VCaP (cell line): Measurements from ENCODE around the gene RSPH4A.
A peak's percentile ranks its signal among the peaks of the same experiment; 100 is the strongest.

Experiments
- H3K27ac ChIP-seq: fragments of 450-650 bp; 2 replicates; pipeline ENCODE4 v1.5.1; 2017
- TF ChIP-seq, protein P1 (sequence below): fragments of 450-650 bp; conservative IDR thresholded peaks from 2 replicates; pipeline ENCODE4 v1.5.1; 2017; ENCODE audit warnings: mild to moderate bottlenecking, moderate library complexity

Gene RSPH4A

DNA sequence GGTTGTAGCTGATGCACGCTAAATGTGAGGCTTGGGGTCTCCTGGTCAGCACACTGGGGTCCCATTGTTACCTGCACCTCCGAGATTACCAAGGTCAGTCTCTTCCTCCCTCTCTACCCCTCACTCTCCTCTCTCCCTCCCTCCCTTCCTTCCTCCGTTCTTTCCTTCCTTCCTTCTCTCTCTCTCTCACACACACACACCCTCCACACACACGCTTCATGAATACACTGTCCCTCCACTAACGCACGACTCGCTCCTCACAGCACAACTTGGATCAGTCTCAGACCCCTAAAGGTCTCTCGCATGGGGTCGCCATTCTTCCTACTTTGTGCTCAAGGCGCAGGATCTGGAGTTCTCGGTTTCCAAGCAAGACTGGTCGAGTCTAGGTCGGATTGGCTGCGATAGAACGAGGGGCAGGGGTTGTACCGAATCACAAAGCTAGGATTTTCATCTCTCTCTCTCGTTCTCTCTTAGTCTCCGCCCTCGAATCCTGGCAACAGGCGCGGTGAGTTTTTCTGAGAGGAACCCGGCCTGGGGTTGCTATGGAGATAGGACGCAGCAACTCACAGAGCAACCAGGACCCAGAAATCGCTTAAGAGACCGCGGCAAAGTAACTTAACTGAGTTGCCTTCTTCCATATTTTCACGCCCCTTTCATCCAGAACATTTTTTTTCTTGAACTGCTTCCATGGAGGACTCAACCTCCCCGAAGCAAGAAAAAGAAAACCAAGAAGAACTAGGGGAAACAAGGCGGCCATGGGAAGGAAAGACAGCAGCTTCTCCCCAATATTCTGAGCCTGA lies at the start of gene RSPH4A:
Gene RSPH4A, plus strand, starts transcription at position 543 of the 800 bp plus-strand sequence. Its CDS starts 145 bp downstream, at position 688.
- TF ChIP-seq, protein P1, sequence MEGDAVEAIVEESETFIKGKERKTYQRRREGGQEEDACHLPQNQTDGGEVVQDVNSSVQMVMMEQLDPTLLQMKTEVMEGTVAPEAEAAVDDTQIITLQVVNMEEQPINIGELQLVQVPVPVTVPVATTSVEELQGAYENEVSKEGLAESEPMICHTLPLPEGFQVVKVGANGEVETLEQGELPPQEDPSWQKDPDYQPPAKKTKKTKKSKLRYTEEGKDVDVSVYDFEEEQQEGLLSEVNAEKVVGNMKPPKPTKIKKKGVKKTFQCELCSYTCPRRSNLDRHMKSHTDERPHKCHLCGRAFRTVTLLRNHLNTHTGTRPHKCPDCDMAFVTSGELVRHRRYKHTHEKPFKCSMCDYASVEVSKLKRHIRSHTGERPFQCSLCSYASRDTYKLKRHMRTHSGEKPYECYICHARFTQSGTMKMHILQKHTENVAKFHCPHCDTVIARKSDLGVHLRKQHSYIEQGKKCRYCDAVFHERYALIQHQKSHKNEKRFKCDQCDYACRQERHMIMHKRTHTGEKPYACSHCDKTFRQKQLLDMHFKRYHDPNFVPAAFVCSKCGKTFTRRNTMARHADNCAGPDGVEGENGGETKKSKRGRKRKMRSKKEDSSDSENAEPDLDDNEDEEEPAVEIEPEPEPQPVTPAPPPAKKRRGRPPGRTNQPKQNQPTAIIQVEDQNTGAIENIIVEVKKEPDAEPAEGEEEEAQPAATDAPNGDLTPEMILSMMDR = peak; percentile 6; the same call in 1 of the 2 replicates
- peak within 1 kb of the TSS; percentile 68 for H3K27ac ChIP-seq

DNA sequence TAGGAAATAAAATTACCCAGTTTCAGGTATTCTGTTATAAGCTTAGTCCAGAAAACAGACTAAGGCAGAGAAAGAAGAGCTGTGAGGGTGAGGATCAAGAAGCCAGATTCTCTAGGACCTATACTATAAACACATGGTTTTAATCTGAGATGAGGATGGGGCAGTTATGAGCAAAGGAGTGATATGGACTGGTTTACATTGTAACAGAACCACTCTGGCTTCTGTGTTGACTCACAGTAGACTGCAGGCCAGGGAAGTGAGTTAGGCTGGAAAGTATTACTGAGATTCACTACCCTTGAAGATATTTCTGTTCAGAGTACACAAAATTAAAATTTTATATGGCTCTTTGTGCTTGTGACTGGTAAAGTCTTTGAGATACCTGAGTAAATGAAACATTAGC lies 48.2 kb upstream of the RSPH4A start:
- peak overlapping the region; percentile 53 for H3K27ac ChIP-seq
- TF ChIP-seq, protein P1 = no peak

DNA sequence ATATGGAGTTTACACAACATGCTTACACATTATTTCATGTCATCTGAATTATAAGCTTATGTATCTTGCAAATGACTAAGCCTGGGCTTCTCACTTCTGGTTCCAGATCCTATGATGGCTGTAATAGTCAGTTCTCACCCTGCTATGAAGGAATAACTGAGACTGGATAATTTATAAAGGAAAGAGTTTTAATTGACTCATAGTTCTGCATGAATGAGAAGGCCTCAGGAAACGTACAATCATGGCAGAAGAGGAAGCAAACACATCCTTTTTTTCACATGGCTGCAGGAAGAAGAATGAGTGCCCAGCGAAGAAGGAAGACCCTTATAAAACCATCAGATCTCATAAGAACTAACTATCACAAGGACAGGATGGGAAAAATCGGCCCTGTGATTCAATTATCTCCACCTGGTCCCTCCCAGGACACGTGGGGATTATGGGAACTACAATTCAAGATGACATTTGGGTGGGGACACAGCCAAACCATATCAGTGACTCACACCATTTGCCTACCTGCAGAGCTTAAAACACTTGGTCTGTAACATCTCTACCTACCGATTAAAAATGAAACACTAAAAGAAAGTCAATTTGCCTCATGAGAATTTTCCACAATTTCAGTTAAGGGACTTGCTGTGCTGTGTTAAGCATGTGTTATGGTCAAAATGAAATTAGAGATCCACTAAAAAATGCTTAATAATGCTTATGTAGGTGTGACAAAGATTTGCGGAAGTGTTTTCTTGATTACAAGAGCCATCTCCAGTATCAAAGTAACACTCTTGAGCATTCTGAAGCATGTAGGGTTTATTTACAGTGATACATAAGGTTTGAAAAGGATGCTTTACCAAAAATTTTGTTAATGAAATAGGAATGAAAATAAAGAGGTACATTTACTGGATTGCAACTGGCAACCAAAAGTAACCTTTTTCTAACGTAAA lies 47.2 kb upstream of the RSPH4A start:
- TF ChIP-seq, protein P1 = no peak
- peak overlapping the region; percentile 53 for H3K27ac ChIP-seq

DNA sequence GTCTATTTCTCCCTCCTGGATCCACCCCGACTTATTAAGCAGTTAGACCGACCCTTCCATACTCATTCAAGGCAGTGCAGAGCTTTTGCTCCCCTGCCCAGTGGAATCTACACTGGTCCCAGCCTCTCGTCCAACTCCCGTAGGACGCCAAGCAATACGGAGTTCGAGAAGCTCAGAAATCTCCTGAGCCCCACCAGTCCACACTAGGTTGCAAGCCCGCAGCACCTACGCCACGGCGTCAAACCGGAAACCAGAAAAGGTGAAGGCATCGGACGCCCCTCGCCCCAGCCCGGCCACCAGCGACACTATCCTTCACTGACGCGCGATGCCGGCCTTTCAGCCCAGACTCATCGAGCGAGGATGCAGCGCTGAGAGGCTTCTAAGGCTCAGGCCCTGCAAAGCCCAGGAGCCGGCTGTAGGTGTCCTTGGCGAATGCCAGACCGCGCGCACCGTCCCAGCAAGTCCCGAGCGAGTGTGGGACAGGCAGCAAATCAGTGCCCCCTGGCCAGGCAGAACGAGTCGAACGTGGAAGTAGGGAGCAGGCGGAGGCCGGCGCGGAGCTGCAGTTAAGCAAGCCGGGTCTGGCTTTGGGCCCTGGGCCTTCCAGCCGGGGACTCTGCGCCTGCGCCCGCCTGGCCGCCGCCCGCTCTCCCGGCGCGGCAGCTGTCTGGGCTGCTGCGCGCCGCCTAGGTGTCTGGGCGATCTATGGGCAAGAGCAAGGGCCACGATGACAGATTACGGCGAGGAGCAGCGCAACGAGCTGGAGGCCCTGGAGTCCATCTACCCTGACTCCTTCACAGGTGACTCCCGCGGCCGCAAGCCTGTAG lies 45.2 kb upstream of the RSPH4A start, which contains the start of gene RWDD1:
Gene RWDD1, plus strand, starts transcription at position 649 of the 827 bp plus-strand sequence. Its CDS starts 79 bp downstream, at position 728.
- peak within 1 kb of the TSS; percentile 90 for H3K27ac ChIP-seq
- TF ChIP-seq, protein P1 = no peak

DNA sequence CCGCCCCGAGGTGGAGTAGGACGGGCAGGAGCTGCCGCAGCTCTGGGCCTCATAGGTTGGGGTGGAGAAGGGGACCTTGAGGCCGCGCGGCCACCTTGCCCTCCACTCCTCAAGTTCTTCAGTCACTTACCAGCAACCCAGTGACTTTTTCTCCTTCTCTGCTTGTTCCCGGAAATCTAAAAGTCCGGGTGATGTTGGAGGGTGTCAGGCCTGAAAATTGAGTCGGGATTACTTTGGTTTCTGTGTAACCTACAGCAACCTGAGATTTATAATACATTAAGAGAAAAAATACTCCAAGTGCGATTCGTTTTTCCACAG lies 44.6 kb upstream of the RSPH4A start:
- H3K27ac ChIP-seq = peak overlapping the region; percentile 90
- TF ChIP-seq, protein P1 = no peak

DNA sequence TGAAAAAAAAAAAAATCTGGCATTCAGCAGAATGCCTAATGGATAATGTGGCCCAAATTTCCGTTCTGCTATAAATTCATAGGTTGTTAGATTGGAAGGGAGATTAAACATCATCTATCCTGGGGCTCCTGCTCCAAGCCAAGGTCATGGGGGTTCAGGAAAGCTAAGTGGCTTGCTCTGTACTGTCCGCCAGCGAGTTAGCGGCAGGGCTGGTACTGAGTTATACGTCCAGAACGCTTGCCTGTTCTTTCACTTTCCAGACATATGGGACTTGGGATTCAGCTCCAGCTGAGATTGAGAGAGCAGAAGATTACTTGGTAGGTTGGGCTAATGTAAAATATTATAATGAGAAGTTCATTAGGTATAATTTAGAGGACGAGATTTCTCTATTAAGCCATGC lies 44.1 kb upstream of the RSPH4A start:
- H3K27ac ChIP-seq = peak overlapping the region; percentile 90
- TF ChIP-seq, protein P1 = no peak
